NCI-H2196 (cell line): ENCODE data around the gene SLC7A9.

Experiments used
- DNase-seq: peaks from one replicate; lab custom pipeline; 2025; ENCODE audit not compliant: unreplicated experiment; lab: John Stamatoyannopoulos, UW

Gene SLC7A9

DNA sequence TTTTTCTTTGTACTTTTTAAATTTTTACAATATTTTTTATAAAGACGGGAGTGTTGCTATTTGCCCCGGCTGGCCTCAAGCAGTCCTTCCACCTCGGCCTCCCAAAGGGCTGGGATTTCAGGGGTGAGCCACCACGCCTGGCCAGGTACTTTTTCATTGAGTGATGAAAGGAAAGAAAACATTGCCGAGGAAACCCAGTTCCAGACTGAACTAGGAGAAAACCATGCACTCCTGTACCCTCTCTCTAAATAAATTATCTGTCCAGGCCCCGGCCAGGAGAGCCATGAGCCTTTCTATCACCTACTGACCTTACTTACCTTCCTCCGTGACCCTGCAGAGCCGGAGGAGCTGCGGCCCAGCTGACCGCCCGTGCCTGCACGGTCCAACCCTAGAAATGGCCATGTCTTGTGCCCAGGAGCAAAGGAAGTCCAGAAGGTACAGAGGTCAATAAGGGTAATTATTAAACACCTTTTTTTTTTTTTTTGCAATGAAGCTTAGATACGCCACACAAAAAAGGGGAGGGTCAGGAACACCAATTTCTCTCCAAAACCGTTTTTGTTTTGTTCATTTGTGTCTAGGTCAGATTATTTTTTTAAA lies at the start of gene SLC7A9:
TSS of gene SLC7A9 (minus strand) at position 399 of the 597 bp plus-strand sequence. CDS start 1,233 bp downstream, outside the sequence.
- no peak for DNase-seq

DNA sequence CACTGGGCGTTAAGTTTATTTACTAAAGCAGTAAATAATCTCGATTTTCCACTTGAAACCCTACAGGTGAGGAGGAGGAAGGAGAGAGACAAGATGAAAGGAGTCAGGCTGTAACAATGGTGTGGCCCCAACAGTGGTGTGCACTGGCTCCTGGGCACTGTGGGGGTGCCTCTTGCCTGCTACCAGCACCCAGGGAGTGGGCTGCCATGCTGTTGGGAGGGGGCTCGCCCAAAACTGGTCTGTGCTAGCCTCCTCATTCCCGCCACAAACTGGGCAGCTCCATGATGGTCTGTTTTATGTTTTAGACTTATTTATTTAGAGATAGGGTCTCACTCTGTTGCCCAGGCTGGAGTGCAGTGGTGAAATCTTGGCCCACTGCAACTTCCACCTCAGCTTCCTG lies 49.8 kb upstream of the SLC7A9 start:
- no peak for DNase-seq

DNA sequence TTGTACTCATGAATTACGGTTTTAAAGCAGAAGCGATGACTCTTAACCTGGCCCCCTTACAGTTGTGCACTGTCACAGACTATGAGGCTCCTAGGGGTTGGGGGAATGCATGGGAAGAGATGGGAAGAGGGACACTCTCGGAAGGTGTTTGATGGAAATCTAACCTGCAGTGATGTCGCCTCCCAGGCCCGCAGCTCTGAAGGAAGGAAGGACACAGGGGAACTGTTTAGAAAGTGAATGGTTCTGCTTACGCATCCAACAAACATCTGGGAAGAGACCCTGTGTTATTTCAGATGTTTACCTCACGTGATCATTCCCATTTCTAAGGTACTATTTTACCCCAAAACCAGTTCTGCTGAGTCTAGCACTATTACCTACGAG lies 48.0 kb upstream of the SLC7A9 start:
- no peak for DNase-seq

DNA sequence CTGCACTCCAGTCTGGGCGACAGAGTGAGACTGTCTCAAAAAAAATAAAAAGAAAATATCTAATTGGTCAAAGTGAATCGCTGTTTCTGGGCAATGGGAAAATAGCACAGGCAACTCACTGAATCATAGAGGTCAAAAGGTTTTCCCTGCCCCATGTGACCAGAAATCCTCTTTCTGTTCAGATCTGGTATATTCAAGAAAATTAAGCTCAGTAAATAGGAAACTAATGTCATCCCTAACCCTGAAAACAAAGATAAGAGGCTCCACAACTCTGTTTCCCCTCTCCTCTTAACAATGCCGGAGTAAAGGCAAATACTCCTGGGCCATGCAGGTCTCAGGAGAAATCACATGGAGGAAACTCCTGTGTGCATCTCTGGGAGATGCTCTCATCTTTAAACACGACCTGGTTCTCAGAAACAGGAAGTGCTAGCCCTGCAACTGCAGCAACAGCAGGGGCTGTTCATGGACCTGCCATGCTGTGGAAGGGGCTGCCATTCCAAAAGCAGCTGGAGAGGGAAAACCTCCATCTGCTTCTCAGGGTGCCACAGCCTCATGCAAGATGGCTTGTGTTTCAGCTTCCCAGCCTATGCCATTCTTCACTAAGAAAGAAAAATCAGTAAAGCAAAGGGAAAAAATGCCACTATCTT lies 47.5 kb upstream of the SLC7A9 start:
- DNase-seq: no peak

DNA sequence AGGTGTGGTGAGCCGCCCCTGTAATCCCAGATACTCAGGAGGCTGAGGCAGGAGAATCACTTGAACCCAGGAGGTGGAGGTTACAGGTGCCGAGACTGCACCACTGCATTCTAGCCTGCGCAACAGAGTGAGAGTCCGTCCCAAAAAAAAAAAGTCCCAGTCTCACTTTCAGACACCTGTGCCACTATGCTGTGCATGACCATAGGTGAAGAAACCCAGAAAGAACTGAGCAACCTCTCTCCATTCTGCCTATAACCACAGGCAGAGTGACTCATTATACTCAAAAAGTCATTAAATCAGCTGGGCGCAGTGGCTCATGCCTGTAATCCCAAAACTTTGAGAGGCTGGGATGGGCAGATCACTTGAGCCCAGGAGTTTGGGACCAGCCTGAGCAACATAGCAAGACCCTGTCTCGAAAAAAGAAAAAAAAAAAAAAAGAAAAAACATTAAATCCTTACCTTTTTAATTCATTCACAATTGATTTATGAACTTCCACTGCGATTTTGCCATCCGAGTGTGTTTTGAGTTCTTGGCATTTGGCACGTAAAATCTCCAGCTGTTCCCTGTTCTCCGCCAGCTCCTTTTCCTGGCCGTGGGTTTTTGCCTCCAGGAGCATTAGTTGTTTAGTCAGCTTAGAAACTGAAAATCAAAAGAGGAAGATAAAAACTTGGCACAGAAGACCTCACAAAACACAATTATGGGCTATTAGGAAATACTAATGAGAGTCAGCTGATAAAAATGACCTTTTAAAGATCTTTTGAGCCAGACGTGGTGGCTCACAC lies 45.5 kb upstream of the SLC7A9 start:
- no peak for DNase-seq

DNA sequence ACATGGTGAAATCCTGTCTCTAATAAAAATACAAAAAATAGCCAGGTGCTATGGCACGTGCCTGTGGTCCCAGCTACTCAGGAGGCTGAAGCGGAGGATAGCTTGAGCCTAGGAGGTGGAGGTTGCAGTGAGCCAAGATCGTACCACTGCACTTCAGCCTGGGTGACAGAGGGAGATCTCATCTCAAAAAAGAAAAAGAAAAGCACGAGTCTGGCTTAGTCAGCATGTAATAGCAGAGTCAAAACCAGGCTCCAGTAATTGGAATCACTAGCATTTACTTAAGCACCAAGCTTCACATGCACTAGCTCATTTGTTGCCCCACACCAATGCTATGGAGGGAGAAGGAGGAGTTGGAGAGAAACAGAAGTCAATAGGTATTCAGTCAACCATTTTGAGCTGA lies 41.9 kb upstream of the SLC7A9 start:
- DNase-seq: no peak

DNA sequence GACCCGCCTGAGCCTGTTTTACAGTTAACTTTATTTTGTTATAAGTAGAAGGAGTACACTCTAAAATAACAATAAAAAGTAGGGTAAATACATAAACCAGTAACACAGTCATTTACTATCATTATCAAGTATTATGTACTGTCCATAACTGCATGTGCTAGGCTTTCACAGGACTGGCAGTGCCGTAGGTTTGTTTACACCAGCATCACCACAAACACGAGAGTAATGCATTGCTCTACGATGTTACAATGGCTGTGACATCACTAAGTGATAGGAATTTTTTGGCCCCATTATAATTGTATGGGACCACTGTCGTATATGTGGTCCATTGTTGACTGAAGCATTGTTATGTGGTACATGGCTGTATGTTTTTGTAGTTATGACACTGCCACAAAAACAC lies 41.3 kb upstream of the SLC7A9 start:
- no peak for DNase-seq

DNA sequence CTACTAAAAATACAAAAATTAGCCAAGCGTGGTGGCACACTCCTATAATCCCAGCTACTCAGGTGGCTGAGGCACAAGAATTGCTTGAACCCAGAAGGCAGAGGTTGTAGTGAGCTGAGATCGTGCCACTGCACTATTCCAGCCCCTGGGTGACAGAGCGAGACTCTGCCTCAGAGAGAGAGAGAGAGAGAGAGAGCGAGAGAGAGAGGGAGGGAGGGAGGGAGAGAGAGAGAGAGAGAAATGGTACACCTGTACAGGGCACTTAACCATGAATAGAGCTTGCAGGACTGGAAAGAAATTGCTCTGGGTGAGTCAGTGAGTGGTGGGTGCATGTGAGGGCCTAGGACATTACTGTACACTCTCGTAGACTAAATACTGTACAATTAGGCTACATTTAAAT lies 40.5 kb upstream of the SLC7A9 start:
- no peak for DNase-seq

DNA sequence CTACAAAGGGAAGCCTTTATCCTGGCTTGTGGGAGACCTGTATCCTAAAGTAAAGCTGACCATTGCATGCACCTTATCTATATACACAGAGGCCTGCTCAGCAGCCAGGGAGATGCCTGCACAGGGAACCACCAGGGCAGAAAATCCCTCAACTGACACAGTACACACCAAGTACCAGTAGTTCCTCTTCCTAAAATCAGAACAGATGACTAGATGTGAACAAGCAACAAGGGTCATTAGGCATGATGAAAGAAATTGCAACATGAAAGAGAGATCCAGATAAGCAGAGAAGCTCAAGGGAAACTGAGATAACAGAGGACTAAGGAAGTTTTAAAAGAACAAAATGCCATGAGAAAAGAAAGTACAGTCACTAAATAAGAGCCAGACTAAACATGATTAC lies 39.7 kb upstream of the SLC7A9 start:
- no peak for DNase-seq

DNA sequence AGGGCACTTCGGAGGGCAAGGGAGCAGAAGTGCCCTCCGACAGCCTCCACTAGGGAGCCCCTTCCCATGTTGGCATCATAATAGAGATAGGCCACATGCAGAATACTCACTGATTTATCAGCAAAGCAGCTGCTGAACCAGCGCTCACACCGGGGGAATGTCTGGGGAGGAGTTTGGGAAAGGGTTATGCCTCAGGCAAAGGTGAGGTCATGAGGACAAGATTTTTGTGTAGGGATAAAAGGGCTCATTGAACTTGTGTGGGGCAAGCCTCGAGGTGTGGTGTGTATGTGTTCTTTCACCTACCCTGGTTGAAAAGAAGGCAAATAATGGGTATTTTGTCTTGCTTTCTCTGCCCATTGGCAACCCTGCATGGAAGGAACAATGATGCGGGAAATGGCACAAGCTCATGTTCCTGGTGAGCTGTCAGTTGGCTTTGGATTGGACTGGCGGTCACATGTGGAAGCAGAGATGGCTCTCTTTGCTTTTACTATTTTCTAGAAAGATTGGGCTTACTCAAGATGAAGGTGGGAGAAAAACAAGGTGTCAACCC lies 39.1 kb upstream of the SLC7A9 start:
- no peak for DNase-seq

DNA sequence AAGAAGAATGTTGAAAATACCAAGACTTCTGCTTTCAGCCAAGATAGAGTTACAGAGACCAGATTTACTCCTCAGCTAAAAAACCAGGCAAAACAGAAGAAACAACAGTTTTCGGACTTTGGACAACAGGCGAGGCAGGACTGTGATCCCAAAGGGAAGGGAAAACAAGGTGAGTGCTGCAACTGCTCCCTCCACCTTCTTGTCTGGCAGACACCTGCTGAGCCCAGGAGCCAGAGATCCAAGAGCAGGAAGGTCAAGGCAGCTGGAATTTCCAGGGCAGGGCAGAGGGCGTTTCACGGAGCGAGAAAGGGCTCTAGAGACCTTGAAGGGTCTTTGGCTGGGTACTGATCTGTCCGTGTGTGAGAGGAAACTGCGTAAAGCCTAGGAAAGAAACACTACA lies 32.9 kb upstream of the SLC7A9 start:
- DNase-seq: no peak

DNA sequence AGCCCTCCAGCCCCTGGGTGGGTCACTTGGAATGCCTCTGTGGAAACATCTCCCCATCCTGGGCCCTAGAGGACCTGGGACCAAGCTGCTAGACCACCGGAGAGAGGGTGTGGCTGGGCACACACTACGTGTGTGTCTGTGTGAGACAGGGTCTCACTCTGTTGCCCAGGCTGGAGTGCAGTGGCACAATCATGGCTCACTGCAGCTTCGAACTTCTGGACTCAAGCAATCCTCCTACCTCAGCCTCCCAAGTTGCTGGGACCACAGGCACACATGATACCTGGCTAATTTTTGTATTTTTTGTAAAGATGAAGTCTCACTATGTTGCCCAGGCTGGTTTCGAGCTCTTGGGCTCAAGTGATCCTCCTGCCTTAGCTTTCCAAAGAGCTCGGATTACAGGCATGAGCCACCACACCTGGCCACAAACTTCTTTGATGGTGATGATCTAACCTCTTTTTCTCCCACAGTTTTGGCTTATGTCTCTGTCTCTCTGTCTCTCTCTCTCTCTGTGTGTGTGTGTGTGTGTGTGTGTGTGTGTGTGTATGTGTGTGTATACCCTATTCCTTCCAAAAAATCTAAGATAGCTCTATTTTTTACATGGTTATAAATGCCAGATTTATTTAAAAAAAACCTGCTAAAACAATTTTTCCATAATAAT lies 32.1 kb upstream of the SLC7A9 start:
- no peak for DNase-seq

DNA sequence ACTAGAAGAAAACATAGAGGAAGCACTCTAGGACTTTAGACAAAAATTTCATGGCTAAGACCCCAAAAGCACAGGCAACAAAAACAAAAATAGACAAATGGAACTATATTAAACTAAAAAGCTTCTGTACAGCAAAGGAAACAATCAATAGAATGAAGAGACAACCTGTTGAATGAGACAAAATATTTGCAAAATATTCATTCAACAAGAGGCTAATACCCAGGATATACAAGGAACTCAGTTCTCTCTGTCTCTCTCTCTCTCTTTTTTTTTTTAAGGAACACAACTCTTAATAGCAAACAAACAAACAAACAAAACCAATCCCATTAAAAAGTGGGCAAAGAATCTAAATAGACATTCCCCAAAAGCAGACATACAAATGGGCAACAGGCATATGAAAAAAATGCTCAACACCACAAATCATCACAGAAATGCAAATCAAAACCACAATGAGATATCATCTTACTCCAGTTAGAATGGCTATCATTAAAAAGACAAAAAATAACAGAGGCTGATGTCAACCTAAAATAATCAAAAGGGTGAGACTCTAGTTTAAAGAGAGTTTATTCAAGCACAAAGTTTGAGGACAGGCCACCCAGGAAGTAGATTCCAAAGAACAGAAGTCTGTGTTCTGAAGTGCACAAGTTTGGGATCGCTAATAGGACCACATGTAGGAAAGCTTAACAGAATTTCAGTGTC lies 27.1 kb upstream of the SLC7A9 start:
- DNase-seq: no peak

DNA sequence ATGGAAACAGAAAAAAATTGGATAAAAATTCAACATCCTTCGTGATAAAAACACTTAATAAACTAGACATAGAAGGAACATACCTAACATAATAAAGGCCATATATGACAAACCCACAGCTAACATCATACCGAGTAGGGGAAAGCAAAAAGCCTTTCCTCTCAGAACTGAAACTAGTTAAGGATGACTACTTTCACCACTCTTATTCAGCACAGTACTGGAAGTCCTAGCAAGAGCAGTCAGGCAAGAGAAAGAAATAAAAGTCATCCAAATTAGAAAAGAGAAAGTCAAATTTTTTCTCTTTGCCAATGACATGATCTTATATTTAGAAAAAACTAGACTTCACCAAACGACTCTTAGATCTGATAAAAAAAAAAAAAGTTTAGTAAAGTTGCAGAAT lies 25.8 kb upstream of the SLC7A9 start:
- no peak for DNase-seq

DNA sequence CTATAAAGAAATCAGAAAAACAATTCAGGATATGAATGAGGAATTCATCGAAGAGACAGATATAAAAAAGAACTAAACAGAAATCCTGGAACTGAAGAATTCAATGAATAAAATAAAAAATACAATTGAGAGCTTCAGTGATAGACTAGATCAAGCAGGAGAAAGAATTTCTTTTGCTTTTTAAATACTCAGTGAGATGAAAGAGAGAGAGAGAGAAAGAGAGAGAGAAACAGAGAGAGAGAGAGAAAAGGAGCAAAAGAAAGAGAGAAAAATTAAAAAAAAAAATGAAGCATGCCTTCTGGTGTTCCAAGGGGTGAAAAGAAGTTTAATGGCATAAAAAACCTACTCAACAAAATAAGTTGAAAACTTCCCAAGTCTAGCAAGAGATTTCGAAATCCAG lies 22.0 kb upstream of the SLC7A9 start:
- DNase-seq: no peak

DNA sequence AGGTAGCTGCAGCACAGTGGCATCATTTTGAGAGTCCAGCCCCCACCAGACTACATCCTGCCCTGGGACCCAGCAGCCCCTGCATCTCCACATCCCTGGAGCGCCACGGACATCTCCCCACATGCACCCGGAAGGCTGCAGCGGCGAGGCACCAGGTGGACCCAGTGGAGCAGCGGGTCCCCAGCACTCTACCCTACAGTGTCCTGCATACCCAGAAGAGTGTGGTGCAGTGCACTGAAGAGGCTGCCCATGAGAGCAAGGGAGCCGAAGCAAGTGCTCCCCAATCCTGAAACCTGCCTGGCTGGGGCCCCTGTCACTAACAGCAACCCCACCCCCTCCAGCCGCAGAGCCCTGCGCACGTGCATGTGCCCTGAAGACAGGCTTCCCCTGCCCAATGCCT lies 21.3 kb upstream of the SLC7A9 start:
- DNase-seq: no peak

DNA sequence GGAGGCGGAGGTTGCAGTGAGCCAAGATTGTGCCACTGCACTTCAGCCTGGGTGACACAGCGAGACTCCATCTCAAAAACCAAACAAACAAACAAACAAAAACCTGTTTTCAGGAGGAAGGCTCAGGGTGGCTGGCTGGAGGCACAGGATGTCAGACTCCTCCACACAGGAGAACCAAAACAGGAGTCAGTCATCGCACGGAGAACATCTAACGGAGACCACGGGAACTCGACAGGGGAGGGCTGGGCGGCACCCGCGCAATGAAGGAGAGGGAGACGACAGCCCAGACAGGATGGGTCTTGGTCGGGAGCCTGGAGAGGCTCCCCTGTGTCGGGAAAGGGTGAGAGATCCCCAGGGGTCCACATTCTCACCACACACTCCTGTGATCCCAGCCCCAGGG lies 20.8 kb upstream of the SLC7A9 start:
- no peak for DNase-seq

DNA sequence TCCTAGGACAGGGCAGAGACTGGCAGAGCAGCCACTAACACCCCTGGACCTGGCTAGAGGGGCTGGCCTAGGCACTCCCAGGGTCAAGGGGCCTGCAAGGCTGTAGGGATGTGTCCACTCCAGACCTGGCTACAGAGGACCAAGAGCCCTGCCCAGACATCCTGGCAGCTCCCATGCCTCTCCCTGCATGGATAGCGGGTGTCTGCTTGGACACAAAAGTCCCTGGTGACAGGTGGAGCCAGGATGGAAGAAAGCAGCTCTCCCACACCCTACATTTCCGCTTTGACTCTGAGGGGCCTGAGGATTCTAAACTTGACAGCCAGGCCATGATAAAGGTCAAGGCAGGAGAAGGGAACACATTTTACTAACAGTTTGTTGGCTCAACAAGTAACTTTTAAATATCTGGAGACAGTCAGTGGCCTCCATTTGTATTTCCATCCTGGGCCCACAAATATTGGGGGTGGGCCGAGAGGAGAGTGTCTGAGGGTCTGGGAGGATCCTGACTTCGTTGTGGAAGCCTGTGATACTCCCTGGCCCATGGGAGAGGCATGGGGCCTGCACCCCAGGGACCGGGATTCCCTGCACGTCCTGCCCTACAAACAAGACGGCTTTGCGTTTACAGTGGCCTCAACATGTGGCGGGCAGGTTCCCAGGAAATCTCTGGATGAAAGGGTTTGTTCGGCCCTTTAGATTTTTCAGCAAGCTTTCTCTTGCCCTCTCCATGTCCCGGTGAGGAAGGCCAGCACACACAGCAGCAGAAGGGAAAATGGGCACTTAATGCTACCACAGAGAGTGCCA lies 19.8 kb upstream of the SLC7A9 start:
- no peak for DNase-seq

DNA sequence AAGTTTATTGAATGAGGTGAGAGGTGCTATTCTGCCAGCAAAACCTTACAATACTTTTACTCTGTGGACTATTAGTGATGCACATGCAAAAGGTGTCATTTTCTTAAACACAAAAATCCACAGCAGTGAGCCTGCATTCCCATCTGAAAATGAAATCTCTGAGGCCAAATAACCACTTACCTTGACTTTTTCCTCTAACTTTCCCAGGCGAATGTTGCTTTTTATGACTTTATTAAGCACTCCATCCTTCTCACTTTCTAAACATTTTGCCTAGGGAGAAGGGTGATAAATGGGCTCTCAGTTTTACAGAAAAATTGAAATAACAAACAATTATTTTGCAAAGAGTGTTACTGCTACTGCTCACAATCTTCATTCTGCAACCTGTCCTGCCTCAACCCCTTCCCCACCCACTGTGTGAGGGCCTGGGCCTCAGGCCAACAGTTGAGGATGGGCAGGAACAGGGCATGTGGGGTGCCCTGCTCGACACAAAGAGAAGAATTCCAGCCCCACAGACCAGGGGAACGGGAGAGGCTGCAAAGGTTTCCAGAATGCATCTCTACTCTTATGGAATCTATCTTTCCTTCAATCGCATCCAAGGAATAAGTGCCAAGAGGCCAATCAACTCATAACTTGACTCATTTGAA lies 18.1 kb upstream of the SLC7A9 start:
- no peak for DNase-seq

DNA sequence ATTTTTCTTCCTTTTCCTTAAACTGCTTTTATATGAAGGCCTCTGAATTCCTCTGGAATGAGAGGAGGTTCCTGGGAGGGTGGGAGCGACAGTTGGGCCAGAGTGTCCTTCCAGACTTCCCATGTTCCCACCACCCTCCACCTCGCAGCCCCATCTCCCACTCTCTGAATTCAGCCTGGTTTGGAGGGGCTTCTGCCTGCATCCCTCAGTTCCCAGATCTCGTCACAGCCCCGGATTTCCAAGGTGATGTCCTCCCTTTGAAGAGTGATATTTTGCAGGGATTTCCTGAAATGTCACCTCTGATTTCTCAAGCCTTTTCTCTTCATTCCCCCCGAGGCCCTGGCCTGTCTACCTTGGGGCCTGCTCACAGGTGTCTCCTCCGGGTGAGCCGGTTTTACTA lies 16.7 kb upstream of the SLC7A9 start:
- DNase-seq: no peak
